HPDE6-E6E7 (cell line): Measurements from ENCODE around the gene PTCHD1.

Source experiments
- DNase-seq: peaks from one replicate; pipeline ENCODE4 v3.0.0; 2011; ENCODE audit warnings: missing footprints; ENCODE audit errors: extremely low spot score

Gene PTCHD1

DNA sequence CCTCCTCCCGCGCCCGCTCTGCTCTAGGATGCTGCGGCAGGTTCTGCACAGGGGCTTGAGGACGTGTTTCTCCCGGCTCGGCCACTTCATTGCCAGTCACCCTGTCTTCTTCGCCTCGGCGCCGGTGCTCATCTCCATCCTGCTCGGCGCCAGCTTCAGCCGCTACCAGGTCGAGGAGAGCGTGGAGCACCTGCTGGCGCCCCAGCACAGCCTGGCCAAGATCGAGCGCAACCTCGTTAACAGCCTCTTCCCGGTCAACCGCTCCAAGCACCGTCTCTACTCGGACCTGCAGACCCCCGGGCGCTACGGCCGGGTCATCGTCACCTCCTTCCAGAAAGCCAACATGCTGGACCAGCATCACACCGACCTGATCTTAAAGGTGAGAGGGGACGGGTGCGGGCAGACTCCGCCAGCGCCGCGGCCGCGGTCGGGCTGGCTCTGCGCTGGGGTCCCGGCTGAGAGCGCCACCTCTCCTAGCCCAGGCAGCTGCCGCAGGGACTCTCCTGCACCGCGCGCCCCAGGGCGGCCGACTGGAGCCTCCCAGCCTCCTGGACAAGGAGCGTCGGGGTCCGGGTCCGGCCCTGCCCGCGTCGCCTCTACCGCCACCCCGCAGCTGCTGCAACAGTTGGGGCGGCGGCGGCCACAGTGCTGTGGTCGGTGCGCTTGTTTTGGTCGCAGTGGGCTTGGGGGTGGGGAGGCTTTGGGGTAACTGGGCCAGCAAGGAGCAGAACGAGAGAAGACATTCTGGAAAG, at the start of gene PTCHD1:
PTCHD1 (plus strand) TSS at position 2 of the 752 bp plus-strand sequence; CDS start at position 29, 27 bp downstream.
- no peak for DNase-seq

- DNase-seq, result no peak
Measured at GRCh38 chrX:23286731-23287130, 47.9 kb upstream of the PTCHD1 start.

DNA sequence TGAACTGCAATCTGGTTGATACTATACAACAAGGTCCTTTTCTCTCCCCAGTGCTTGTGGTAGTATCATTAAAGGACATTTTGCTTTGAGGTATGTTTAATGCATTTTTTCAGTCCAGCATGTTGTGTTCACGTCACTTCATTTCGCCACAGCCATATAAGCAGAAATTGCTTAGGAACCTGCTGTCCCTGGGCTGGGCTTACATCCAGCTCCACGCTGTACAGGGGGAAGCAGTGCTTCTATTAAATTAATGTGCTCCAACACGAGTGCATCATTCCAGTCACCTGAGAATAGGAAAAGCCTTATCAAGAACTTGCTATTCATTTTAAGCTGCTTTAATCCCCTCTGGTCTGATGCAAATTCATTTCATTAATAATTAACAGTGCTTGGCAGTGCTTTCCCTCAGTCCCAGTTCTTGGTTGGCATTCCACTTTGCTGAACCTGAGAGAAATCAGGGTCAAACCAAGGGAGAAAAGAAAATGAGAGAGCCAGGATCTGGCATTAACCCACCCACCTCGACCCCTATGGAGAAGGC, 47.4 kb upstream of the PTCHD1 start:
- DNase-seq, result no peak

DNA sequence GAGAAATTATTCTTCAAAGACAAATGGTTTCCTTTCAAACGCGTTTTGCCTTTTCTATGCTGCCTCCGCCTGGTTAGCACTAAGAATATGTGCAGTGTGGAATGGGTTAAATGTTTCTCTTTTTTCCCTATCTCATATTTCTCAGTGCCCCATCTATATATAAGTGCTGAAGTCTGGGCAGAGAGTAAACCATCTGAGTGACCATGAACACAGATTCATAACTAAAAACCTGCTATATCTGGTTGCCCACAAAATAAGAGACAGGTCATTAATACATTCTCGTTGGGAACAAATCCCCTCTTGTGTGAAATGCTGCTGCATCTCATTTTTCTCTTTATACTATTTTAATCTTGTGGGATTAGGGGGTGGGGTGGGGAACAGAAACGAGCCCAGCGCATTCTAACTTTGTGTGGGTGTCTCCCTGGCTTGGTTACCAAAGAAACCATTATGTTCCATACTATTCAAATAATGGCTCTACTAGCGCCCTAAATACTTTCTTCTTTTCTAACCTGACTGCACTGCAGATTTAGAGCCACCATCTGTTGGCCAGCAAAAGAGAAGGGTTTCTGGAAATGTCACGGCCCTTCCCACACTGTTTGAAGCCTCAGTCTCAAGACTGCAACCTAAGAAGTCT, 42.2 kb upstream of the PTCHD1 start:
- no peak for DNase-seq

DNA sequence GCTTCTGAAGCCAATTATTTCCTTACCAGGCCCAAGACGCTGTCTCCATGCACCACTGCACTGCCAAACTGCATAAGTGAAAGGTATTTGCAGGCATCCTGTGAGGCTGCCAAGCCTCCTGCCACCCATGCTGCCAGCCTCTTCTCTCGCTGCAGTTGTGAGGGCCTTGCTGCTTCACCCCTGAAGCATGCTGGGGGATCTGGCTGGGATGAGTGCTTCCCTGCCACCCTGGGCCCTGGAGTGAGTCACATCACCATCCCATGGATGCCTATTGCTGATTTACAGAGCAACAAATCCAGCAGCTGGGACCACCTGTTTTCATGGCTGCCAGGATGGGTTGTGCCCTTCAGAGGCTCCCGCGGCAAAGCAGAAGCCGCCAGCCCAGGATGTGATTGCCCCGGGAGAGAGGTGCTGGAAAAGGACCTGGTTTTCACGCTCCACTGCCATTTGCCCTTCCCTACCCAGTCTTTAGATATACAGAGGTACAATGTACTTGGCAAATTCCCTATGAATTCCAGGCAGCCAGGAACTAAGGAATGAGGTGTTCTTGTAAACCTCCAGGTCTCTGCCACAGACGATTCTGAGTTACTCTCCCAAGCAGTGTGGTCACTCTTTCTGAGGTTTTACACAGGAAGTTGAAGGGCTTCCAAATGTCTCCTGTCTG, 41.5 kb upstream of the PTCHD1 start:
- no peak for DNase-seq

DNA sequence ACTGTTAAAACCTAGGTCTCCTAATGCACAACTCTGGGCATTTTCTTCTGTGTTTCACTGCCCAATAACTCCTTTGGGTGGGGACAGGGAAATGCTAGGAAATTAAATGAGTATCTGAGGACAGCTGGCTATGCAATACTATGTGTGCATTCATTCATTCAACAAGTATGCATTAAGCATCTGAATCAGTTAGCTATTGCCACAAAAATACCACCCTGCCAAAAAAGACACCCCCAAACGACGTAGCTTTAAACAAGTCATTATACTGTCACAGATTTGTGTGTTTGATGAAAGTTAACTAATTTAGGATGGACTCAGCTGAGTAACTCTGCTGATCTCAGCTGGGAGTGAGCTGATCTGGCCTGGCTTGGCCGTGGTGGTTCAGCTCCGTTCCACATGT, 29.8 kb upstream of the PTCHD1 start:
- DNase-seq, result no peak

- DNase-seq, result no peak
Measured at GRCh38 chrX:23311731-23312130, 22.9 kb upstream of the PTCHD1 start.

GRCh38 chrX:23312136-23312535, 22.5 kb upstream of the PTCHD1 start:
- no peak for DNase-seq

DNA sequence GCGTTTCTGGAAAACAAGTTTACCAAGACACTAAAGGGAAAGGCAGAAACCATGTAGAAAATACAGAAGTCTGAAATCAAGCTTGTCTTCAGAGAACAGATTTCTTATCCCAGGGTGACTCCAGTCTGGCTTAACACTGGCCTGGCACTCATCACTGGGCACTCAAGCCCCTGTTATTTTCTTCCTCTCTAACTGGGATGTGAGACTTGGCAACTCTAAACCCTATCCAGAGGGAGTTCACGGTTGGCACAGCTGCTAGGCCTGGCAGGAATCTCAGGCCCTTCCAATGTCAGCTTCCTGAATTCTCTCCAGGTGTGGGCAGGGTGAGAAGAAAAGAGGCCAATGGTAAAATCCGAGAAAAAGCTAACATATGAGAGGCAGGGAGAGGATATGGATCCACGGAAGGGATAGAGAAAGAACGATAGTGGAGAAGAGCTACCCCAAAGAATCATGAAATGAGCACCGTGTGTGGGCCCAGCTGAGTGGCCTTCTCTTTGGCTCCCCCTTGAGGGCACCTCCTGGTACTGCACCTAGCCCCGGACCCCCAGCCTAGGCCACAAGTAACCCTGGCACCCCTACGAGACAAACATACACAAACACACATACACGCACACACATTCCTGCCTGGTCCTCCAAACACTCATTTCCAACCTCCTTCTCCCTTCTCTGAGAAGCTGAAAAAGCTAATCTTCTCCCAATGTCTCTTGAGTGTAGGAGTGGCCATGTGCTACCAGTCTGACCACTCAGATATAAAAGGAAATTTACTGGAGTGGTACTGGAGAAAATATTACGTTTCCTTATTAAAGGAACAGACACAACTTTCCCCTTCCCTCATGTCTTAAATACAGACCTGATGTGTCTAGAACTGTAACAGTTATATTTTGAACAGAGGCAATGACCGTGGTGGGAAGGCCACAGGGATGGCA, 16.6 kb upstream of the PTCHD1 start:
- peak; percentile 21 for DNase-seq

- DNase-seq, result no peak
Measured at GRCh38 chrX:23327104-23327503, 7.5 kb upstream of the PTCHD1 start.

GRCh38 chrX:23331701-23332100, 2.9 kb upstream of the PTCHD1 start:
- no peak for DNase-seq

- no peak for DNase-seq
Measured at GRCh38 chrX:23332101-23332887, 2.4 kb upstream of the PTCHD1 start.

GRCh38 chrX:23332888-23333821, 1.5 kb upstream of the PTCHD1 start:
- no peak for DNase-seq

- no peak for DNase-seq
Measured at GRCh38 chrX:23333842-23334520, 668 bp upstream of the PTCHD1 start.

DNA sequence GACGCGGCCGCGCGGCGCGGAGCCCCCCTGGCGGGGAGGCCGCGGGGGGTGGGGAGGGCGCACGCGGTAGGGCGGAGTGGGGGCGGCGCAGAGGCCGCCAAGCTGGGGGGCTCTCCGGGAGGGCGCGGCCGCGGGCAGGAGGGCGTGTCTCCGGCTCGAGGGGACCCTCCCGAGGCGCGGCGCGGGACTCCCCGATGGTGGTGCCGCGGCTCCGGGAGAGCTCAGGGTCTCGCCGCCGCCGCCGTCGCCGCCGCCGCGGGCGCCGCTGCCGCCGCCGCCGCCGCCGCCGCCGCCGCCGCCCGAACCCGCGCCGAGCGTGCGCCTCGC, 165 bp upstream of the PTCHD1 start:
- DNase-seq, result no peak

GRCh38 chrX:23338334-23338733, 3.7 kb downstream of the PTCHD1 start:
- no peak for DNase-seq

DNA sequence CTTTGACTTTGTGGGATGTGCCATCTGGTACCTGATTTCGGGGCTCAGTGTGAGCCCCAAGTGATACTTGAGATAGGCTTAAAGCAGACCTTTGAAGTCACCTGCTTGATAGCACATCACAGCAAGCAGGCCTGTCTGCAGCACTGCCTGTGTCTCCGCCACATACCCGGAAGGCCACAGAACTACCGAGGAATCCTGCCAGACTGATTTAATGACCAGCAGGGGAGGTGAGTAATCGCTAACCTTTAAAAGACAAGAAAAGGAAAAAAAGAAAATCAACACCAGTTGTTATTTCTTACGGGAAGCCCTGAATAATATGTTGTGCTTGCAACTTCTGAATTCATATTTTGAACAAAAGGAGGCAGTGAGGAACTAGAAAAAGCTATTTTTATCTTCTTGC, 6.8 kb downstream of the PTCHD1 start:
- DNase-seq, result no peak

DNA sequence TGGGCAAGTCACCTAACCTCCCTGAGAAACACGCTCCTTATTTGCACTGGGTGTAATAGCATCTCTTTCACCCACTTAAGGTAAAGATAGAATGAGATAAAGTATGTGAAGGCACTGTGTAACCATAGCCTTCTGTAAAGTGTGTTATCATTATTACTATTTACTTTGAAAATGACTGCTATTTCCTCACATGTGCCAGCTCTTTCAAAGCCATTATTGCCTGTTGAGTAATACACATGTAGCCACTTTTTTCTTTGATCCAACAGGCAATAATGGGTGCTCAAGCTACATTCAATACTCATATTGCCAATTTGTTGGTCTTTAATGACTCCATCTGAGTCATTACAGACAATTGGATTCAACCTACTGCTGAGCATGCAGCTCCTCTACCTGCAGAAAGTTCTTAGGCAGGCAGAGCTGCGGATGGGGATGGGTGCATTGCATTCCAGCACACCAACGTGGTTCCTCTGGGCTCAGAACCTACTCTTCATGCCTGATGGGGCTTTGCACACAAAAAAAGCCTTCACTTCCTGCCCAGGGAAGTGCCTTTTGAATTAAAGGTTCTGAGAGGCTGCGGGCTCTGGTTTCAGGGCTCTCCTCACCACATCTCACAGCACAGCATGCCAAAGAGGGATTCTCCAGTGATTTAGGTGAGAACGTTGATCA, 9.7 kb downstream of the PTCHD1 start:
- no peak for DNase-seq

DNA sequence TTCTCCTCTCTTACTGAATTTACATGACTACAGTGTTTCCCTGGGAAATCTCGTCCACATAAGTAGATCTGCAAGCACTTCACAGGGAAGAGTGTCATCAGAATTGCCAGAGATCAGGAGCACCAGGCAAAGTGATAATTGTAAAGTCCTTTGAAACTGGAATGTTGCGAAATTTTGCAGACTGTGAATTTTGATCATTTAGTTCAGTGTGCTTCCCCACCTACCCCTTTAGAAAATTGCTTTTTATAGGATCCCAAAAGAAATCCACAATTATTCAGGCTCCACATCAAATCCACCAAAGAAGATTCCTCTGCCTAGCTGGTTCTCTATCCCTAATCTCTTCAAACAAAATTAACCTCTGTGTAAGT, 10.2 kb downstream of the PTCHD1 start:
- no peak for DNase-seq
